Measurements from ENCODE around the gene EFNA5.

EFNA5 gene

GRCh38 chr5:107674655-107675054, 3.9 kb upstream of the EFNA5 start:
- no peak for DNase-seq (ENCODE audit: low read depth, low spot score)
- H3K4me3 ChIP-seq (ENCODE audit: low read length): no peak overlapping the region

GRCh38 chr5:107673368-107674136, 2.8 kb upstream of the EFNA5 start:
- no peak overlapping the region for H3K4me3 ChIP-seq (ENCODE audit: low read length)
- DNase-seq (ENCODE audit: low read depth, low spot score): peak; percentile 60

GRCh38 chr5:107673039-107673367, 2.3 kb upstream of the EFNA5 start:
- DNase-seq (ENCODE audit: low read depth, low spot score): no peak
- H3K4me3 ChIP-seq (ENCODE audit: low read length): no peak overlapping the region

- no peak for DNase-seq (ENCODE audit: low read depth, low spot score)
- H3K4me3 ChIP-seq (ENCODE audit: low read length): no peak overlapping the region
Observed at GRCh38 chr5:107672211-107673038, 1.7 kb upstream of the EFNA5 start.

GRCh38 chr5:107671742-107672210, 1.0 kb upstream of the EFNA5 start:
- DNase-seq (ENCODE audit: low read depth, low spot score): no peak

GRCh38 chr5:107670087-107670931, 428 bp downstream of the EFNA5 start:
- no peak overlapping the region for H3K4me3 ChIP-seq (ENCODE audit: low read length)
- no peak for DNase-seq (ENCODE audit: low read depth, low spot score)

More at GRCh38 chr5:107671742-107672210, 1.0 kb upstream of the EFNA5 start:
- no peak overlapping the region for H3K4me3 ChIP-seq (ENCODE audit: low read length)

- H3K4me3 ChIP-seq (ENCODE audit: low read length): no peak overlapping the region
Observed at GRCh38 chr5:107669096-107670031, 1.4 kb downstream of the EFNA5 start.

GRCh38 chr5:107668154-107669095, 2.3 kb downstream of the EFNA5 start:
- no peak overlapping the region for H3K4me3 ChIP-seq (ENCODE audit: low read length)
- no peak for DNase-seq (ENCODE audit: low read depth, low spot score)

More at GRCh38 chr5:107669096-107670031, 1.4 kb downstream of the EFNA5 start:
- no peak for DNase-seq (ENCODE audit: low read depth, low spot score)

- DNase-seq (ENCODE audit: low read depth, low spot score): no peak
- no peak overlapping the region for H3K4me3 ChIP-seq (ENCODE audit: low read length)
Observed at GRCh38 chr5:107666051-107666655, 4.6 kb downstream of the EFNA5 start.

GRCh38 chr5:107665036-107665570, 5.6 kb downstream of the EFNA5 start:
- H3K4me3 ChIP-seq (ENCODE audit: low read length): no peak overlapping the region
- no peak for DNase-seq (ENCODE audit: low read depth, low spot score)

GRCh38 chr5:107663697-107664096, 7.0 kb downstream of the EFNA5 start:
- H3K4me3 ChIP-seq (ENCODE audit: low read length): no peak overlapping the region
- DNase-seq (ENCODE audit: low read depth, low spot score): no peak

- H3K4me3 ChIP-seq (ENCODE audit: low read length): no peak overlapping the region
- DNase-seq (ENCODE audit: low read depth, low spot score): no peak
Observed at GRCh38 chr5:107661650-107662044, 9.1 kb downstream of the EFNA5 start.

GRCh38 chr5:107661038-107661649, 9.6 kb downstream of the EFNA5 start:
- H3K4me3 ChIP-seq (ENCODE audit: low read length): no peak overlapping the region
- no peak for DNase-seq (ENCODE audit: low read depth, low spot score)

- no peak for DNase-seq (ENCODE audit: low read depth, low spot score)
- H3K4me3 ChIP-seq (ENCODE audit: low read length): no peak overlapping the region
Observed at GRCh38 chr5:107658528-107658927, 12.2 kb downstream of the EFNA5 start.

- no peak for DNase-seq (ENCODE audit: low read depth, low spot score)
- no peak overlapping the region for H3K4me3 ChIP-seq (ENCODE audit: low read length)
Observed at GRCh38 chr5:107655831-107656230, 14.9 kb downstream of the EFNA5 start.

- DNase-seq (ENCODE audit: low read depth, low spot score): no peak
- H3K4me3 ChIP-seq (ENCODE audit: low read length): no peak overlapping the region
Observed at GRCh38 chr5:107654827-107655226, 15.9 kb downstream of the EFNA5 start.

Data from Jurkat, Clone E6-1 (cell line).